HEK293T (cell line): ENCODE results near the gene FERMT2.

Experiments used
- BHLHE40 ChIP-seq: fragments of 450-650 bp; IDR thresholded peaks from 2 replicates; pipeline ENCODE4 v1.6.1; 2016; ENCODE audit warnings: mild to moderate bottlenecking, moderate library complexity, borderline replicate concordance
- FOXA1 ChIP-seq: fragments of 450-650 bp; IDR thresholded peaks from 2 replicates; pipeline ENCODE4 v1.6.1; 2016; ENCODE audit warnings: mild to moderate bottlenecking
- HDGF ChIP-seq: fragments of 450-650 bp; IDR thresholded peaks from 2 replicates; pipeline ENCODE4 v1.6.1; 2017; ENCODE audit warnings: antibody characterized with exemption, borderline replicate concordance
- LEF1 ChIP-seq: fragments of 450-650 bp; IDR thresholded peaks from 2 replicates; pipeline ENCODE4 v1.6.1; 2017; ENCODE audit warnings: mild to moderate bottlenecking, borderline replicate concordance
- NFRKB ChIP-seq: fragments of 450-650 bp; IDR thresholded peaks from 2 replicates; pipeline ENCODE4 v1.6.1; 2016; ENCODE audit warnings: mild to moderate bottlenecking, moderate library complexity
- PKNOX1 ChIP-seq: fragments of 450-650 bp; IDR thresholded peaks from 2 replicates; pipeline ENCODE4 v1.6.1; 2016
- SP1 ChIP-seq: fragments of 450-650 bp; IDR thresholded peaks from 2 replicates; pipeline ENCODE4 v1.6.1; 2017
- SUZ12 ChIP-seq: fragments of 450-650 bp; IDR thresholded peaks from 2 replicates; pipeline ENCODE4 v1.6.1; 2016; ENCODE audit warnings: mild to moderate bottlenecking
- TARDBP ChIP-seq: fragments of 450-650 bp; IDR thresholded peaks from 2 replicates; pipeline ENCODE4 v1.6.1; 2016
- ZNF384 ChIP-seq: fragments of 450-650 bp; IDR thresholded peaks from 2 replicates; pipeline ENCODE4 v1.6.1; 2016

DNA sequence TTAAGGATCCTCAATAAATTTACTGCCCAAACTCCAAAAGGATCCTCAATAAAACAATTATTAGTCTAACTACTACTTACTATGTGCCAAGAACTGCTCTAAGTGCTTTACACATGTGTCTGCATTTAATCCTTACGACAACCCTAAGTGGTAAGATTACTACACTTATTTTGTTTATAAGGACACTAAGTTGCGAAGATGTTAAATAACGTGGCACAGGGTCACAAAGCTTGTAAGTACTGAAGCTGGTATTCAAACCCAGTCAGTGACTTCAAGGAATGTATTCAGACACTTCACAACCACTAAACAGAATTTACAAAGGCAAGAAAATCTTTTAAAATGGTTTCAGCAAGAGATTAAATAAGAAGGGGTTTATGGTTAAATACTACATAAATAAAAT, 13.0 kb downstream of the FERMT2 start:
- TF ChIP-seq TARDBP (no peak), LEF1 (no peak), ZNF384 (no peak), SP1 (no peak), FOXA1 (no peak), SUZ12 (no peak), HDGF (no peak), PKNOX1 (no peak), BHLHE40 (no peak), NFRKB (no peak)
